Smooth muscle cell of the brain vasculature (primary cell): ENCODE data around the gene GPAT3.

ENCODE experiments used
- DNase-seq: peaks from one replicate; pipeline ENCODE4 v3.0.0-alpha.2; 2012; ENCODE audit warnings: low read depth, low spot score

GPAT3 gene

DNA sequence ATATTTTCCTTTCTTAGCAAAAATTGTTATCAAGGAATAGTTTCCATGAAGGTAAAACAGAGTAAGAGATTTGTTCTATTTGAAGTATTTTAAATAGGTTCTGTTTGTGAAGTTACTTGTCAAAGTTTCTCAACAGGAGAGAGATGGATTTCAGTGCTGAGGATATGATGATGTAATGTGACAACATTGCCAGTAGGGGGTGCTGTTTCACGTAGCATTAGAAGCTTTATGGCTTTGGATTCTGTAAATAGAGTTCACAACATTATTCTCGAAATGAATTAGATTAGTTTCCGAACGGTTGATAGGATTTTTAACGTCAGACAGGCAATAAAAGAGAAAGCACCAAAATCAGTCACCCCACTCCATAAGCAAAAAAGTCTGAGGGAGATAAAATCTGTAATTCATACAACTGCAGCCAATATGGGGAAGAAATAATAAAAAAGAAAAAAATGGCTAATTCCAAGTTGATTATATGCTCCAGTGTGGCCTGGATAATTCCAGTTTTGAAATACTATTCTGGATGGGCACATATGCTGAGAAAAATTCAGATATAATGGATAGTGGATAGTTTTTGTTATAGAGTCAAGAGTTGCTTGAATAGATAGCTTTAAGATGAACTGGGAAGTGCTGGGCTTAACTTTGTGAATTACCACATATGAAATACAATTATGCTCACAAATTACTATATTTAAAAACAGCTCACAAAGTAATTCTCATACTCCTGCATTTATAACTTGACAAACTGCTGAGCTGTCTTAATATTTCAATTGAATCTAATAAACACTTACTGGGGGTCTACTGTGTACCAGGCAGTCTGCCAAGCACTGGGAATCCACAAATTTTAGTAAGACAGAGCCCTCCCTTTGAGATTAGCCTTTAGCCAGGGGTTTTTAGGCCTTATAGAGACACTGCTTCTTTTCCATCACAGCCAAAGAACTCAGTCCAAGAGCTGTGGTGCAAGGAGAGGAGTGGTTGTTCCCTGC lies 109.1 kb downstream of the GPAT3 start:
- DNase-seq, result peak; percentile 31

DNA sequence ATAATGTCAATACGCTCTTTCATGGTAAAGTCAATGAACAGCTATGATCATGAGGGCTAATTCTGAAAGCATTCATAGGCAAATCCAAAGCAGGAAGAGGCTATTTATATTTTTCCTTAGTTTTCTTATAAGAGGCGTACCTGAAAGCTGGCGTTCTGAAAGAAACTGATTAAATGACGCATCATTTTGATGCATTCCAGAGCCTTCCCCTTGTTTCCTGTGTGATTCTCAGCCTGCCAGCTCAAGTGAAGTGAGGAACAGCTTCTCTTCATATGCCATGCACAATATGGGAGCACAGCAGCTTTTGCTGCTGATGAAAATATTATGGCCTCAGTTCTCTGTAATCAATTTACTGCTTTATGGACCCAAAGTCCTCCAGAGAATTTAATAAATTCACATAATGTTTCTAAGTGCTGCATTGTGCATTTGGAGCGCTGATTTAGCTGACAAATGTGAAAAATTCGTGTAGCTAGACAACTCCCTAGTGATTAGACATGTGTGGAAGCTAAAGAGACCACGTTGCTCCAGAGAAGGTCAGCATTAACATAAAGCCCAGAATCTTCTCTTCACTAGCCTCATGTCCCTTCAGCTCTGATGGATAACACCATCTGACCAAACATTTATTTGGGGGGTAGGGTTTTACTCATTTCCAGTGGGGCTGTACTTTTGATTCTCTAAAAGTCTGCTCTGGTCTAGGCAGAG lies 110.8 kb downstream of the GPAT3 start:
- DNase-seq, result no peak

DNA sequence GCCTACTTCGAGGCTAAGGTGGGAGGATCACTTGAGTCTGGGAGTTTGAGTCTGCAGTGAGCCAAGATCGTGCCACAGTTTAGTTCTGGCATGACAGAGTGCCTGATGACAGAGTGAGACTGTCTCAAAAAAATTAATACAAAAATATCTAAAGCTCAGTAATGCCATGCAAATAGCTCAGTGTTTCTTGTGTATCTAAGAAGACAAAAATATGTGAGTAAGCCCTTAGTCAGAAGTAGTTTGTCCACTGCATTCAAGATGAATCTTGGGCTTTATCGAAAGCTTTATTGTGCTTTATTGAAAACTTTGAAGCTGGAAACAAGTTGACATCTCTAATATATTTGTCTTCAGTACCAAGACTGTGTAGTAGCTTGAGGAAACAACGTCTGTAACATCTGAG lies 115.9 kb downstream of the GPAT3 start:
- DNase-seq, result no peak
